H1 (cell line): ENCODE results near the gene BAK1. TPM values are rescaled to one million over a fixed set of nuclear protein-coding genes. Genes with fewer than 3 reads are reported as not detected.

Experiments used
- CTCF ChIA-PET: fragments of 300-600 bp; sonication (Branson Sonifier 250); formaldehyde crosslinking; loops from one replicate; lab custom pipeline; 2021; ENCODE audit not compliant: partially characterized antibody; lab: Charles Lee
- POLR2A ChIA-PET: fragments of 300-600 bp; sonication (Branson Sonifier 250); formaldehyde crosslinking; loops from one replicate; lab custom pipeline; 2021; ENCODE audit warnings: inconsistent platforms; ENCODE audit not compliant: partially characterized antibody; lab: Charles Lee
- DNase-seq, 2 experiments: peaks; one replicate each; pipeline versions ENCODE4 v3.0.0 to v3.0.0-alpha.2; 2010 to 2022; ENCODE audit warnings: low spot score in 2 of 2, low read depth in 1 of 2, mixed read lengths in 1 of 2
- FAIRE-seq: peaks from 2 replicates; lab custom pipeline; 2011; peaks lifted over from hg19 to GRCh38; lab: Jason Lieb, UNC
- H2AFZ ChIP-seq: 2 replicates; pipeline ENCODE4 v1.8.1; 2012; ENCODE audit warnings: low read length, inconsistent platforms
- H2AK5ac ChIP-seq: 2 replicates; pipeline ENCODE4 v1.6.1; 2013; ENCODE audit warnings: low read depth, low read length
- H2BK120ac ChIP-seq: replicated peaks from 2 replicates; pipeline ENCODE3; 2013; ENCODE audit warnings: low read depth, low read length, inconsistent platforms
- H2BK12ac ChIP-seq: 2 replicates; pipeline ENCODE4 v1.6.1; 2013; ENCODE audit warnings: low read depth, low read length
- H2BK15ac ChIP-seq: 2 replicates; pipeline ENCODE4 v1.6.1; 2013; ENCODE audit warnings: low read length
- H2BK20ac ChIP-seq: 2 replicates; pipeline ENCODE4 v1.6.1; 2013; ENCODE audit warnings: low read length
- H2BK5ac ChIP-seq: 2 replicates; pipeline ENCODE4 v1.6.1; 2013; ENCODE audit warnings: low read depth, low read length
- H3K14ac ChIP-seq: 2 replicates; pipeline ENCODE4 v1.6.1; 2013; ENCODE audit warnings: inconsistent platforms; ENCODE audit not compliant: insufficient read length
- H3K18ac ChIP-seq: 2 replicates; pipeline ENCODE4 v1.6.1; 2013; ENCODE audit warnings: low read length; ENCODE audit errors: extremely low read depth
- H3K23ac ChIP-seq: 2 replicates; pipeline ENCODE4 v1.6.1; 2013; ENCODE audit warnings: inconsistent platforms; ENCODE audit not compliant: insufficient read length
- H3K23me2 ChIP-seq: 2 replicates; pipeline ENCODE4 v1.6.1; 2013; ENCODE audit warnings: low read depth, low read length
- H3K27ac ChIP-seq: 2 replicates; pipeline ENCODE4 v1.6.1; 2011; ENCODE audit warnings: low read depth, low read length, inconsistent platforms
- H3K27me3 ChIP-seq, 4 experiments: replicated peaks in 1 of 4; 1 replicate in 1 of 4; 2 replicates in 3 of 4; pipeline versions ENCODE4 v1.6.1 to v1.8.1; 2011 to 2013; ENCODE audit warnings: low read length in 3 of 4, mild to moderate bottlenecking in 3 of 4, inconsistent platforms in 2 of 4, mixed read lengths in 2 of 4, moderate library complexity in 1 of 4; ENCODE audit not compliant: control insufficient read depth in 3 of 4, insufficient read depth in 3 of 4; ENCODE audit errors: extremely low read depth in 1 of 4
- H3K36me3 ChIP-seq, 4 experiments: 2 replicates each; pipeline versions ENCODE4 v1.6.1 to v1.8.1; 2011 to 2013; ENCODE audit warnings: mild to moderate bottlenecking in 4 of 4, low read length in 3 of 4, moderate library complexity in 2 of 4, control low read depth in 1 of 4, inconsistent platforms in 1 of 4; ENCODE audit not compliant: insufficient read depth in 4 of 4, control insufficient read depth in 2 of 4
- H3K4ac ChIP-seq: replicated peaks from 2 replicates; pipeline ENCODE3; 2013; ENCODE audit warnings: low read length, low read depth, mixed read lengths, inconsistent platforms; ENCODE audit not compliant: insufficient read length
- H3K4me1 ChIP-seq, 4 experiments: replicated peaks in 1 of 4; 1 replicate in 1 of 4; 2 replicates in 3 of 4; pipeline versions ENCODE4 v1.6.1 to v1.8.1; 2011 to 2013; ENCODE audit warnings: low read length in 3 of 4, inconsistent platforms in 2 of 4, mixed read lengths in 1 of 4; ENCODE audit not compliant: insufficient read depth in 4 of 4, control insufficient read depth in 3 of 4
- H3K4me2 ChIP-seq, 2 experiments: 2 replicates each; pipeline versions ENCODE4 v1.6.1 to v1.8.1; 2011 to 2013; ENCODE audit warnings: low read depth in 2 of 2, low read length in 2 of 2, control low read depth in 1 of 2, inconsistent platforms in 1 of 2, mild to moderate bottlenecking in 1 of 2; ENCODE audit not compliant: insufficient read depth in 1 of 2
- H3K4me3 ChIP-seq, 4 experiments: fragments of 200-600, 300-600 bp in 1 of 4; sonication (generic), shearing (Covaris generic), sonication (Bioruptor Twin) in 1 of 4; 2 replicates each; pipeline versions ENCODE4 v1.5.1 to v1.8.1; 2011 to 2016; ENCODE audit warnings: low read length in 4 of 4, low read depth in 3 of 4, control low read depth in 2 of 4, inconsistent platforms in 2 of 4, mild to moderate bottlenecking in 2 of 4, mixed read lengths in 1 of 4, moderate library complexity in 1 of 4; ENCODE audit not compliant: insufficient read depth in 2 of 4; ENCODE audit errors: extremely low read depth in 1 of 4
- H3K56ac ChIP-seq: replicated peaks from 2 replicates; pipeline ENCODE3; 2013; ENCODE audit warnings: low read depth, mild to moderate bottlenecking, mixed read lengths, low read length, inconsistent platforms; ENCODE audit not compliant: insufficient read length
- H3K79me1 ChIP-seq: 2 replicates; pipeline ENCODE4 v1.6.1; 2013; ENCODE audit warnings: low read depth, low read length, control low read depth
- H3K79me2 ChIP-seq, 2 experiments: 2 replicates each; pipeline versions ENCODE4 v1.6.1 to v1.8.1; 2012 to 2013; ENCODE audit warnings: low read length in 2 of 2, mild to moderate bottlenecking in 2 of 2, inconsistent platforms in 1 of 2; ENCODE audit not compliant: insufficient read depth in 2 of 2, control insufficient read depth in 1 of 2
- H3K9ac ChIP-seq, 4 experiments: replicated peaks in 1 of 4; 1 replicate in 1 of 4; 2 replicates in 3 of 4; pipeline versions ENCODE4 v1.6.1 to v1.8.1; 2011 to 2013; ENCODE audit warnings: low read depth in 3 of 4, low read length in 3 of 4, control low read depth in 2 of 4, mild to moderate bottlenecking in 2 of 4, moderate library complexity in 2 of 4, inconsistent platforms in 1 of 4; ENCODE audit errors: extremely low read depth in 1 of 4
- H3K9me3 ChIP-seq, 2 experiments: 2 replicates each; pipeline versions ENCODE4 v1.6.1 to v1.8.1; 2012 to 2013; ENCODE audit warnings: mild to moderate bottlenecking in 2 of 2, moderate library complexity in 2 of 2, control low read depth in 1 of 2, inconsistent platforms in 1 of 2, low read depth in 1 of 2, low read length in 1 of 2, mixed read lengths in 1 of 2; ENCODE audit not compliant: insufficient read depth in 2 of 2
- H4K20me1 ChIP-seq, 2 experiments: replicated peaks in 1 of 2; 2 replicates each; pipeline versions ENCODE3 to v1.8.1; 2011 to 2013; ENCODE audit warnings: inconsistent platforms in 2 of 2, low read length in 2 of 2, mild to moderate bottlenecking in 1 of 2; ENCODE audit not compliant: insufficient read depth in 2 of 2, control insufficient read depth in 1 of 2
- H4K5ac ChIP-seq: 2 replicates; pipeline ENCODE4 v1.6.1; 2013; ENCODE audit warnings: low read length, low read depth, mixed read lengths, inconsistent platforms; ENCODE audit not compliant: insufficient read length
- H4K8ac ChIP-seq: 2 replicates; pipeline ENCODE4 v1.8.0; 2013; ENCODE audit warnings: mild to moderate bottlenecking, moderate library complexity, low read length, inconsistent platforms; ENCODE audit not compliant: insufficient read depth; ENCODE audit errors: extremely low read depth
- H4K91ac ChIP-seq: replicated peaks from 2 replicates; pipeline ENCODE3; 2013; ENCODE audit warnings: low read length, mixed read lengths, inconsistent platforms; ENCODE audit not compliant: insufficient read length
- BRCA1 ChIP-seq: IDR thresholded peaks from 2 replicates; pipeline ENCODE4 v1.6.1; 2012; ENCODE audit warnings: low read depth, low read length, improper control_type of control experiment
- CHD2 ChIP-seq: IDR thresholded peaks from 2 replicates; pipeline ENCODE4 v1.6.1; 2012; ENCODE audit warnings: low read length, improper control_type of control experiment
- EP300 ChIP-seq, 2 experiments: IDR thresholded peaks; 1 replicate in 1 of 2; 2 replicates in 1 of 2; pipeline ENCODE4 v1.6.1; 2011 to 2012; ENCODE audit warnings: low read depth in 2 of 2, low read length in 2 of 2, mild to moderate bottlenecking in 2 of 2, borderline replicate concordance in 1 of 2, inconsistent platforms in 1 of 2, moderate library complexity in 1 of 2
- EZH2 ChIP-seq: fragments of 200-600 bp; sonication (generic); IDR thresholded peaks from 2 replicates; pipeline ENCODE4 v1.7.1; 2012; ENCODE audit warnings: low read depth, mild to moderate bottlenecking, moderate library complexity, low read length, inconsistent platforms; ENCODE audit not compliant: severe bottlenecking
- GTF2F1 ChIP-seq: IDR thresholded peaks from 2 replicates; pipeline ENCODE4 v1.6.1; 2012; ENCODE audit warnings: low read depth, low read length, improper control_type of control experiment, borderline replicate concordance
- MAFK ChIP-seq: IDR thresholded peaks from 2 replicates; pipeline ENCODE4 v1.6.1; 2012; ENCODE audit warnings: low read depth, mild to moderate bottlenecking, improper control_type of control experiment, low read length
- NANOG ChIP-seq: IDR thresholded peaks from 2 replicates; pipeline ENCODE4 v1.6.1; 2011; ENCODE audit warnings: low read length, low read depth, mild to moderate bottlenecking, inconsistent platforms; ENCODE audit not compliant: insufficient read depth, poor library complexity, severe bottlenecking
- NRF1 ChIP-seq: IDR thresholded peaks from 2 replicates; pipeline ENCODE4 v1.6.1; 2011; ENCODE audit warnings: mild to moderate bottlenecking, low read depth, low read length, improper control_type of control experiment
- RBBP5 ChIP-seq: IDR thresholded peaks from 2 replicates; pipeline ENCODE4 v1.7.1; 2012; ENCODE audit warnings: low read depth, mild to moderate bottlenecking, inconsistent platforms, low read length, moderate library complexity, borderline replicate concordance
- RNF2 ChIP-seq: fragments of 200-900, 300-1000 bp; sonication (generic); IDR thresholded peaks from 2 replicates; pipeline ENCODE4 v1.7.1; 2016; ENCODE audit warnings: borderline replicate concordance, low read depth, mild to moderate bottlenecking, antibody characterized with exemption, low read length; ENCODE audit not compliant: poor library complexity, severe bottlenecking; ENCODE audit errors: missing control alignments
- SAP30 ChIP-seq: fragments of 300-600 bp; sonication (generic); IDR thresholded peaks from 2 replicates; pipeline ENCODE4 v1.7.1; 2012; ENCODE audit warnings: low read length, moderate library complexity, mild to moderate bottlenecking, inconsistent platforms; ENCODE audit not compliant: insufficient read depth, insufficient replicate concordance
- SUZ12 ChIP-seq: fragments of 200-600 bp; sonication (generic); IDR thresholded peaks from 2 replicates; pipeline ENCODE4 v1.6.1; 2012; ENCODE audit warnings: mild to moderate bottlenecking, inconsistent platforms, low read length, moderate library complexity, mixed read lengths
- TBP ChIP-seq: IDR thresholded peaks from 2 replicates; pipeline ENCODE4 v1.6.1; 2011; ENCODE audit warnings: low read depth, low read length, improper control_type of control experiment
- WGBS, 2 experiments: shearing (Covaris generic) in 1 of 2; methylation state at CpG; one replicate each; pipeline versions ENCODE4 v1.1.6 to v1.1.7; 2013 to 2015; ENCODE audit warnings: low lambda C conversion rate in 2 of 2, mixed read lengths in 2 of 2, inconsistent platforms in 1 of 2, low coverage in 1 of 2, missing lambda C conversion rate in 1 of 2; ENCODE audit not compliant: insufficient replicate concordance in 2 of 2, insufficient coverage in 1 of 2, insufficient read length in 1 of 2; ENCODE audit errors: extremely low coverage in 1 of 2, missing lambda C conversion rate in 1 of 2; 5-methylcytosine and 5-hydroxymethylcytosine counted together
- polyA plus RNA-seq, 7 experiments: library from polyadenylated mRNA; depleted of rRNA in 3 of 7; stranded (reverse) in 5 of 7; unstranded in 2 of 7; fragments of >200 nt in 5 of 7; fragments of 200-250 nt in 2 of 7; gene quantifications; 1 replicate in 5 of 7; 2 replicates in 1 of 7; 4 replicates in 1 of 7; pipeline versions ENCODE4 v1.2.1 to v1.2.3, GENCODE V29; 2011 to 2013; ENCODE audit warnings: missing spikeins in 2 of 7, mixed read lengths in 2 of 7
- total RNA-seq: library from RNA; stranded (reverse); fragmentation: NEBNext Ultra II Directional; extraction: Animal tissue kit (Norgen Biotek cat#: 25700); gene quantifications from 2 replicates; pipeline ENCODE4 v1.2.1, GENCODE V29; 2021

BAK1 gene
- total and polyA plus RNA-seq, 2 of the 8 experiments (the other 6 are each of a cell fraction or from before 2014, with no cell fraction given) = 43.3 to 43.4 TPM

DNA sequence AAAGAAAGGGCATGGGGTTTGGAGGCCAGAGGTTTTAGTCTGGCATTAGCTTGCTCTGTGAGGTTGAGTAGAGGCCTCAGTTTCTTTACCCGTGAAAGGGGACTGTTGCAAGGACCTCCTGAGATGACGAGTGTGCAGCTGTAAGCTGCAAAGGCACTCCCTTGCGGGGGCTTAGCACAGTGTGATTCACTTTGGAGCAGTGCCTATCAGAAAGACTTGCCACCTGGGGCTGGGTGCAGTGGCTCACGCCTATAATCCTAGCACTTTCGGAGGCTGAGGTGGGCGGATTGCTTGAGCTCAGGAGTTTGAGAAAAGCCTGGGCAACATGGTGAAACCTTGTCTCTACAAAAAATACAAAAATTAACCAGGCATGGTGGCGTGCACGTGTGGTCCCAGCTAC is 7.5 kb upstream of the BAK1 start:
- H2AK5ac ChIP-seq = no peak overlapping the region
- DNase-seq = no peak
- no peaks in the 10 kb centered on the region for H3K36me3 ChIP-seq
- no peak overlapping the region for H2BK5ac ChIP-seq
- no peak overlapping the region for H4K8ac ChIP-seq
- H2AFZ ChIP-seq = no peak overlapping the region
- H3K27me3 ChIP-seq = no peaks in the 10 kb centered on the region
- H2BK120ac ChIP-seq = no peak overlapping the region
- H3K27ac ChIP-seq = no peak overlapping the region
- no peaks in the 10 kb centered on the region for H3K79me1 ChIP-seq
- no peak overlapping the region for H2BK12ac ChIP-seq
- ChIA-PET POLR2A (interaction anchor here (0.8 to 2.6 kb wide), 4 partner anchors 19 to 118 kb away, joined by 3 to 7 read pairs (median 4); no protein-coding TSS in a partner anchor), CTCF (interaction anchor here (0.6 to 9.2 kb wide), 21 partner anchors 11 to 213 kb away, joined by 3 to 131 read pairs (median 6); partner anchors contain the start of gene ITPR3)
- no peaks in the 10 kb centered on the region for H3K79me2 ChIP-seq
- 86% methylated on average over 8 of the region's 8 CpGs; no CpG with 5 or more reads in 1 of the 2 experiments for WGBS, 2 experiments
- H4K5ac ChIP-seq = no peak overlapping the region
- no peak overlapping the region for H3K14ac ChIP-seq
- H2BK15ac ChIP-seq = no peak overlapping the region
- no peaks in the 10 kb centered on the region; the same call in 1 of the 2 replicates for H3K23me2 ChIP-seq
- H2BK20ac ChIP-seq = no peak overlapping the region
- H4K20me1 ChIP-seq = no peaks in the 10 kb centered on the region
- no peak for FAIRE-seq
- peaks cover 5 to 26% (median 16%) of the 10 kb centered on the region in 4 experiments for H3K4me1 ChIP-seq
- no peak overlapping the region for H3K23ac ChIP-seq
- no peak overlapping the region for H3K4me3 ChIP-seq
- H3K9ac ChIP-seq = no peak overlapping the region
- H3K4me2 ChIP-seq = no peak overlapping the region
- H3K4ac ChIP-seq = no peak overlapping the region
- H3K56ac ChIP-seq = no peak overlapping the region
- H3K9me3 ChIP-seq = no peaks in the 10 kb centered on the region
- H4K91ac ChIP-seq = no peak overlapping the region
- no peak overlapping the region for H3K18ac ChIP-seq
- TF ChIP-seq BRCA1 = no peak
- no peak for TF ChIP-seq GTF2F1
- TF ChIP-seq RBBP5 = no peak
- no peak for TF ChIP-seq SUZ12
- no peak for TF ChIP-seq EZH2
- TF ChIP-seq NRF1 = no peak
- no peak for TF ChIP-seq EP300 (IDR thresholded peaks at IDR 0.05; ENCODE audit: borderline replicate concordance in 1 of 2, low read depth in 2 of 2, low read length in 2 of 2)
- no peak for TF ChIP-seq NANOG
- no peak for TF ChIP-seq SAP30
- no peak for TF ChIP-seq CHD2
- no peak for TF ChIP-seq TBP
- TF ChIP-seq MAFK = no peak
- TF ChIP-seq RNF2 = no peak
